IPS DF 6.9 (cell line): ENCODE results near the gene ANGPT4.
"Not testable (repeated sequence)": the region's sequence is repeated elsewhere in the genome, so short reads cannot be mapped to it uniquely, and the experiment has no call there.

Experiments used
- DNase-seq: peaks from one replicate; pipeline ENCODE4 v3.0.0-alpha.2; 2013; ENCODE audit warnings: low read depth, low spot score
- H3K27ac ChIP-seq: one replicate; pipeline ENCODE4 v1.5.1; 2013; ENCODE audit warnings: low read length, control low read depth
- H3K27me3 ChIP-seq: 2 replicates; pipeline ENCODE4 v1.6.1; 2013; ENCODE audit warnings: mild to moderate bottlenecking, low read length; ENCODE audit not compliant: control insufficient read depth, insufficient read depth
- H3K36me3 ChIP-seq: 2 replicates; pipeline ENCODE4 v1.6.1; 2013; ENCODE audit warnings: low read length; ENCODE audit not compliant: control insufficient read depth, insufficient read depth
- H3K4me1 ChIP-seq: 2 replicates; pipeline ENCODE4 v1.6.1; 2013; ENCODE audit warnings: low read length; ENCODE audit not compliant: control insufficient read depth, insufficient read depth
- H3K4me3 ChIP-seq: 2 replicates; pipeline ENCODE4 v1.5.1; 2013; ENCODE audit warnings: mild to moderate bottlenecking, low read length
- H3K9me3 ChIP-seq: 2 replicates; pipeline ENCODE4 v1.6.1; 2013; ENCODE audit warnings: low read length, inconsistent platforms; ENCODE audit not compliant: control insufficient read depth, insufficient read depth
- WGBS: extraction: QIAGEN DNeasy Blood & Tissue Kit; methylation state at CpG from one replicate; pipeline ENCODE4 v1.1.7; 2013; ENCODE audit warnings: mixed read lengths, missing lambda C conversion rate; ENCODE audit not compliant: insufficient read length, insufficient coverage; 5-methylcytosine and 5-hydroxymethylcytosine counted together

ANGPT4 gene

GRCh38 chr20:906703-907270, 9.3 kb downstream of the ANGPT4 start:
- Histone ChIP-seq H3K27ac (no peak overlapping the region), H3K4me1 (no peaks in the 10 kb centered on the region), H3K9me3 (no peaks in the 10 kb centered on the region), H3K27me3 (no peaks in the 10 kb centered on the region), H3K4me3 (no peak overlapping the region), H3K36me3 (no peaks in the 10 kb centered on the region)
- WGBS, result no CpG with 5 or more reads among the region's 4 CpGs
- DNase-seq, result no peak

- H3K27me3 ChIP-seq, result no peaks in the 10 kb centered on the region
- H3K9me3 ChIP-seq, result no peaks in the 10 kb centered on the region
- H3K4me1 ChIP-seq, result no peaks in the 10 kb centered on the region
- DNase-seq, result no peak
- no CpG with 5 or more reads among the region's 6 CpGs for WGBS
- H3K36me3 ChIP-seq, result no peaks in the 10 kb centered on the region
- H3K27ac ChIP-seq, result no peak overlapping the region
- no peak overlapping the region for H3K4me3 ChIP-seq
These were observed 10.1 kb downstream of the ANGPT4 start for GRCh38 chr20:906001-906520.

GRCh38 chr20:905396-905961, 10.7 kb downstream of the ANGPT4 start:
- H3K9me3 ChIP-seq, result no peaks in the 10 kb centered on the region
- no peak overlapping the region for H3K27ac ChIP-seq
- WGBS, result no CpG with 5 or more reads among the region's 4 CpGs
- no peaks in the 10 kb centered on the region for H3K27me3 ChIP-seq
- H3K36me3 ChIP-seq, result no peaks in the 10 kb centered on the region
- no peak for DNase-seq
- H3K4me3 ChIP-seq, result no peak overlapping the region
- no peaks in the 10 kb centered on the region for H3K4me1 ChIP-seq

- WGBS, result no CpG with 5 or more reads among the region's 2 CpGs
- Histone ChIP-seq H3K4me1 (no peaks in the 10 kb centered on the region), H3K27ac (no peak overlapping the region), H3K36me3 (no peaks in the 10 kb centered on the region), H3K4me3 (no peak overlapping the region), H3K27me3 (no peaks in the 10 kb centered on the region), H3K9me3 (no peaks in the 10 kb centered on the region)
- no peak for DNase-seq
These were observed 12.0 kb downstream of the ANGPT4 start for GRCh38 chr20:904039-904545.

GRCh38 chr20:897436-897835, 18.7 kb downstream of the ANGPT4 start:
- H3K4me3 ChIP-seq, H3K36me3 ChIP-seq, H3K27ac ChIP-seq, H3K27me3 ChIP-seq, H3K9me3 ChIP-seq, H3K4me1 ChIP-seq, DNase-seq: not testable (repeated sequence)
- no CpG with 5 or more reads among the region's 6 CpGs for WGBS

- no peaks in the 10 kb centered on the region for H3K36me3 ChIP-seq
- DNase-seq, result no peak
- no CpG with 5 or more reads among the region's 6 CpGs for WGBS
- H3K27me3 ChIP-seq, result no peaks in the 10 kb centered on the region
- H3K27ac ChIP-seq, result no peak overlapping the region
- H3K4me1 ChIP-seq, result no peaks in the 10 kb centered on the region
- H3K4me3 ChIP-seq, result no peak overlapping the region
- no peaks in the 10 kb centered on the region for H3K9me3 ChIP-seq
These were observed 19.6 kb downstream of the ANGPT4 start for GRCh38 chr20:896501-897025.

- H3K36me3 ChIP-seq, H3K27ac ChIP-seq, DNase-seq, H3K4me3 ChIP-seq, H3K27me3 ChIP-seq, H3K9me3 ChIP-seq, H3K4me1 ChIP-seq: not testable (repeated sequence)
- no CpG with 5 or more reads among the region's 5 CpGs for WGBS
These were observed 23.8 kb downstream of the ANGPT4 start for GRCh38 chr20:892371-892770.

- Histone ChIP-seq H3K4me3 (no peak overlapping the region), H3K27me3 (no peaks in the 10 kb centered on the region), H3K4me1 (no peaks in the 10 kb centered on the region), H3K9me3 (no peaks in the 10 kb centered on the region), H3K36me3 (no peaks in the 10 kb centered on the region), H3K27ac (no peak overlapping the region)
- no CpG with 5 or more reads among the region's 4 CpGs for WGBS
- no peak for DNase-seq
These were observed 24.4 kb downstream of the ANGPT4 start for GRCh38 chr20:891706-892080.

- no CpG with 5 or more reads among the region's 6 CpGs for WGBS
- H3K4me3 ChIP-seq, result no peak overlapping the region
- no peaks in the 10 kb centered on the region for H3K9me3 ChIP-seq
- DNase-seq, result no peak
- no peaks in the 10 kb centered on the region for H3K4me1 ChIP-seq
- H3K27me3 ChIP-seq, result no peaks in the 10 kb centered on the region
- H3K27ac ChIP-seq, result no peak overlapping the region
- no peaks in the 10 kb centered on the region for H3K36me3 ChIP-seq
These were observed 25.0 kb downstream of the ANGPT4 start for GRCh38 chr20:891058-891705.

- no peak for DNase-seq
- Histone ChIP-seq H3K4me1 (no peaks in the 10 kb centered on the region), H3K9me3 (no peaks in the 10 kb centered on the region), H3K4me3 (no peak overlapping the region), H3K36me3 (no peaks in the 10 kb centered on the region), H3K27ac (no peak overlapping the region), H3K27me3 (no peaks in the 10 kb centered on the region)
- no CpG with 5 or more reads among the region's 6 CpGs for WGBS
These were observed 25.5 kb downstream of the ANGPT4 start for GRCh38 chr20:890666-891057.
